ENCODE data around the gene CTXND1.

GRCh38 chr15:80288131-80288530 is 36.1 kb upstream of the CTXND1 start:
- TF ChIP-seq, protein P1, sequence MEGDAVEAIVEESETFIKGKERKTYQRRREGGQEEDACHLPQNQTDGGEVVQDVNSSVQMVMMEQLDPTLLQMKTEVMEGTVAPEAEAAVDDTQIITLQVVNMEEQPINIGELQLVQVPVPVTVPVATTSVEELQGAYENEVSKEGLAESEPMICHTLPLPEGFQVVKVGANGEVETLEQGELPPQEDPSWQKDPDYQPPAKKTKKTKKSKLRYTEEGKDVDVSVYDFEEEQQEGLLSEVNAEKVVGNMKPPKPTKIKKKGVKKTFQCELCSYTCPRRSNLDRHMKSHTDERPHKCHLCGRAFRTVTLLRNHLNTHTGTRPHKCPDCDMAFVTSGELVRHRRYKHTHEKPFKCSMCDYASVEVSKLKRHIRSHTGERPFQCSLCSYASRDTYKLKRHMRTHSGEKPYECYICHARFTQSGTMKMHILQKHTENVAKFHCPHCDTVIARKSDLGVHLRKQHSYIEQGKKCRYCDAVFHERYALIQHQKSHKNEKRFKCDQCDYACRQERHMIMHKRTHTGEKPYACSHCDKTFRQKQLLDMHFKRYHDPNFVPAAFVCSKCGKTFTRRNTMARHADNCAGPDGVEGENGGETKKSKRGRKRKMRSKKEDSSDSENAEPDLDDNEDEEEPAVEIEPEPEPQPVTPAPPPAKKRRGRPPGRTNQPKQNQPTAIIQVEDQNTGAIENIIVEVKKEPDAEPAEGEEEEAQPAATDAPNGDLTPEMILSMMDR (IDR thresholded peaks at IDR 0.05): no peak
- TF ChIP-seq USF1 (CRISPR knock-in tag; IDR thresholded peaks at IDR 0.05) (no peak), ZBTB43 (CRISPR knock-in tag; IDR thresholded peaks at IDR 0.05) (no peak), ZNF281 (CRISPR knock-in tag; IDR thresholded peaks at IDR 0.05) (no peak), TEAD1 (CRISPR knock-in tag; IDR thresholded peaks at IDR 0.05) (no peak), FOXK1 (CRISPR knock-in tag; IDR thresholded peaks at IDR 0.05) (no peak), MYBL2 (CRISPR knock-in tag; IDR thresholded peaks at IDR 0.05) (no peak), ZNF138 (CRISPR knock-in tag; conservative IDR thresholded peaks at IDR 0.05) (no peak), OVOL2 (CRISPR knock-in tag; IDR thresholded peaks at IDR 0.05; ENCODE audit: borderline replicate concordance) (no peak), ETV6 (CRISPR knock-in tag; IDR thresholded peaks at IDR 0.05) (no peak), ZNF121 (CRISPR knock-in tag; IDR thresholded peaks at IDR 0.05) (no peak), E2F5 (CRISPR knock-in tag; IDR thresholded peaks at IDR 0.05) (no peak)

Data from WTC11 (cell line).